HepG2 (cell line): ENCODE data around the gene CKAP5. TPM values are rescaled to one million over a fixed set of nuclear protein-coding genes. Genes with fewer than 3 reads are reported as not detected.

Experiments used
- AGO2 ChIP-seq: fragments of 200-400 bp; formaldehyde crosslinking; optimal IDR thresholded peaks from 2 replicates; pipeline ENCODE3; 2017; ENCODE audit warnings: mild to moderate bottlenecking, low read depth, low read length, moderate library complexity
- CSRNP1 ChIP-seq: sonication (generic); formaldehyde crosslinking; IDR thresholded peaks from 2 replicates; pipeline ENCODE4 v1.8.1; 2023; ENCODE audit warnings: mild to moderate bottlenecking, missing genetic modification reagents
- GMEB1 ChIP-seq: sonication (generic); formaldehyde crosslinking; IDR thresholded peaks from 2 replicates; pipeline ENCODE4 v1.5.1; 2020; ENCODE audit warnings: missing genetic modification reagents, mild to moderate bottlenecking, borderline replicate concordance
- HNF1B ChIP-seq: sonication (generic); formaldehyde crosslinking; IDR thresholded peaks from 2 replicates; pipeline ENCODE4 v1.5.1; 2020; ENCODE audit warnings: mild to moderate bottlenecking, moderate library complexity, missing genetic modification reagents
- HNRNPLL ChIP-seq: fragments of 200-400 bp; formaldehyde crosslinking; IDR thresholded peaks from 2 replicates; pipeline ENCODE4 v1.6.1; 2017; ENCODE audit warnings: mild to moderate bottlenecking, low read depth, low read length; ENCODE audit not compliant: poor library complexity, severe bottlenecking
- PATZ1 ChIP-seq: sonication (generic); formaldehyde crosslinking; IDR thresholded peaks from 2 replicates; pipeline ENCODE4 v1.4.0; 2020; ENCODE audit warnings: missing genetic modification reagents
- PHF20 ChIP-seq: sonication (generic); formaldehyde crosslinking; IDR thresholded peaks from 2 replicates; pipeline ENCODE4 v1.5.0; 2020; ENCODE audit warnings: mild to moderate bottlenecking, missing genetic modification reagents
- RBFOX2 ChIP-seq: fragments of 200-400 bp; formaldehyde crosslinking; IDR thresholded peaks from 2 replicates; pipeline ENCODE4 v1.6.1; 2017; ENCODE audit warnings: low read depth, mild to moderate bottlenecking, low read length
- ZC3H13 ChIP-seq: sonication (generic); formaldehyde crosslinking; IDR thresholded peaks from 2 replicates; pipeline ENCODE4 v1.8.1; 2023; ENCODE audit warnings: mild to moderate bottlenecking, missing genetic modification reagents, moderate library complexity
- ZNF20 ChIP-seq: sonication (generic); formaldehyde crosslinking; IDR thresholded peaks from 2 replicates; pipeline ENCODE4 v1.4.0; 2020; ENCODE audit warnings: mild to moderate bottlenecking, moderate library complexity, missing genetic modification reagents
- ZNF691 ChIP-seq: sonication (generic); formaldehyde crosslinking; IDR thresholded peaks from 2 replicates; pipeline ENCODE4 v1.4.0; 2020; ENCODE audit warnings: missing genetic modification reagents, low read depth, mild to moderate bottlenecking, borderline replicate concordance
- ZNF749 ChIP-seq: sonication (generic); formaldehyde crosslinking; IDR thresholded peaks from 2 replicates; pipeline ENCODE4 v1.8.0; 2022; ENCODE audit warnings: mild to moderate bottlenecking, missing genetic modification reagents, moderate library complexity, borderline replicate concordance
- polyA plus RNA-seq, 8 experiments: library from polyadenylated mRNA; depleted of rRNA in 3 of 8; stranded (reverse) in 7 of 8; unstranded in 1 of 8; fragments of >200 nt; fragmentation: Illumina TruSeq in 4 of 8; extraction: Trizol in 4 of 8; gene quantifications; 2 replicates each; pipeline versions ENCODE4 v1.2.1 to v1.2.3, GENCODE V29; 2011 to 2016; ENCODE audit warnings: low read depth in 4 of 8, missing spikeins in 1 of 8, mixed read lengths in 1 of 8; ENCODE audit not compliant: insufficient read depth in 1 of 8
- total RNA-seq, 5 experiments: library from RNA; depleted of rRNA; stranded (reverse); fragments of >200 nt; fragmentation: Illumina TruSeq; extraction: Trizol; gene quantifications; 2 replicates each; pipeline ENCODE4 v1.2.3, GENCODE V29; 2016; ENCODE audit warnings: low read depth in 1 of 5

CKAP5 gene
- total and polyA plus RNA-seq, 2 of the 13 experiments (the other 11 are each of a cell fraction or from before 2014, with no cell fraction given) = 79.2 to 103 TPM

GRCh38 chr11:46705070-46705688, 140.9 kb downstream of the CKAP5 start (continued):
- TF ChIP-seq ZNF691 (CRISPR knock-in tag) (no peak), AGO2 (peak; percentile 40), HNF1B (no peak), GMEB1 (no peak), HNRNPLL (no peak), ZC3H13 (CRISPR knock-in tag) (peak; percentile 82), CSRNP1 (CRISPR knock-in tag) (no peak), ZNF749 (CRISPR knock-in tag) (no peak), PHF20 (CRISPR knock-in tag) (no peak), RBFOX2 (peak; percentile 74), PATZ1 (no peak), ZNF20 (CRISPR knock-in tag) (no peak)
